Endodermal cell (in vitro differentiated cells): Measurements from ENCODE around the gene ST8SIA5. TPM values are rescaled to one million over a fixed set of nuclear protein-coding genes. Genes with fewer than 3 reads are reported as not detected.

Experiments
- DNase-seq: peaks from one replicate; pipeline ENCODE4 v3.0.0-alpha.2; 2017
- H3K27ac ChIP-seq: 2 replicates; pipeline ENCODE4 v1.5.1; 2013; ENCODE audit warnings: mild to moderate bottlenecking, low read depth, low read length, moderate library complexity
- H3K27me3 ChIP-seq: 2 replicates; pipeline ENCODE4 v1.6.1; 2013; ENCODE audit warnings: mild to moderate bottlenecking, low read length, moderate library complexity; ENCODE audit not compliant: insufficient read depth, control insufficient read depth, poor library complexity, severe bottlenecking
- H3K36me3 ChIP-seq: 2 replicates; pipeline ENCODE4 v1.7.0; 2013; ENCODE audit warnings: mild to moderate bottlenecking, low read length, moderate library complexity; ENCODE audit not compliant: control insufficient read depth, insufficient read depth
- H3K4me1 ChIP-seq: one replicate; pipeline ENCODE4 v1.7.0; 2013; ENCODE audit warnings: low read length; ENCODE audit not compliant: control insufficient read depth, insufficient read depth
- H3K4me3 ChIP-seq: 2 replicates; pipeline ENCODE4 v1.5.1; 2013; ENCODE audit warnings: mild to moderate bottlenecking, low read length, moderate library complexity
- H3K9ac ChIP-seq: 2 replicates; pipeline ENCODE4 v1.6.1; 2013; ENCODE audit warnings: mild to moderate bottlenecking, low read length, moderate library complexity; ENCODE audit not compliant: poor library complexity, severe bottlenecking; ENCODE audit errors: extremely low read depth
- H3K9me3 ChIP-seq: 2 replicates; pipeline ENCODE4 v1.6.1; 2013; ENCODE audit warnings: mild to moderate bottlenecking, low read length, moderate library complexity; ENCODE audit not compliant: control insufficient read depth
- H3K27ac Mint-ChIP-seq: 2 replicates; pipeline ENCODE4 v1.8.0; 2020; ENCODE audit warnings: mixed read lengths
- H3K27me3 Mint-ChIP-seq: 2 replicates; pipeline ENCODE4 v1.8.0; 2021; ENCODE audit warnings: mild to moderate bottlenecking, mixed read lengths; ENCODE audit not compliant: insufficient read depth
- H3K36me3 Mint-ChIP-seq: 2 replicates; pipeline ENCODE4 v1.8.0; 2020; ENCODE audit warnings: low read depth, mixed read lengths
- H3K4me1 Mint-ChIP-seq: 2 replicates; pipeline ENCODE4 v1.8.0; 2020; ENCODE audit warnings: mixed read lengths
- H3K4me3 Mint-ChIP-seq: 2 replicates; pipeline ENCODE4 v1.8.0; 2020; ENCODE audit warnings: mild to moderate bottlenecking, moderate library complexity, mixed read lengths
- H3K9me3 Mint-ChIP-seq: 2 replicates; pipeline ENCODE4 v1.8.0; 2020; ENCODE audit warnings: mild to moderate bottlenecking, mixed read lengths
- CTCF ChIP-seq: fragments of 200-600 bp; sonication (generic); conservative IDR thresholded peaks from 2 replicates; pipeline ENCODE4 v1.5.0; 2021; ENCODE audit warnings: antibody characterized with exemption, mild to moderate bottlenecking
- WGBS, 2 experiments: methylation state at CpG; one replicate each; pipeline versions ENCODE4 v1.1.5 to v1.1.7; 2013; ENCODE audit warnings: missing lambda C conversion rate in 2 of 2, mixed read lengths in 1 of 2; ENCODE audit not compliant: insufficient coverage in 1 of 2, insufficient read length in 1 of 2; 5-methylcytosine and 5-hydroxymethylcytosine counted together
- total RNA-seq, 2 donors: library from RNA; stranded (reverse); fragmentation: NEBNext Ultra II Directional in 1 of 2; extraction: Animal tissue kit (Norgen Biotek cat#: 25700) in 1 of 2; gene quantifications; 2 replicates in 1 of 2; 3 replicates in 1 of 2; pipeline ENCODE4 v1.2.1, GENCODE V29; 2021

ST8SIA5 gene
- total RNA-seq, 2 donors from 2014 or later, result 0.24 to 0.73 TPM

GRCh38 chr18:46793565-46793964 is 36.7 kb upstream of the ST8SIA5 start:
- WGBS, 2 experiments, result 58% methylated on average over 3 of the region's 3 CpGs; no CpG with 5 or more reads in 1 of the 2 experiments
- DNase-seq, result peak; percentile 81
- Histone ChIP-seq H3K27me3 (no peaks in the 10 kb centered on the region), H3K4me3 (no peak overlapping the region), H3K9ac (no peak overlapping the region), H3K4me1 (peaks cover 10% of the 10 kb centered on the region), H3K36me3 (no peaks in the 10 kb centered on the region), H3K9me3 (peaks cover 15% of the 10 kb centered on the region), H3K27ac (no peak overlapping the region)
- Mint-ChIP-seq H3K4me1 (peaks cover 25% of the 10 kb centered on the region), H3K36me3 (peaks cover 9% of the 10 kb centered on the region), H3K27me3 (no peaks in the 10 kb centered on the region), H3K9me3 (peaks cover 14% of the 10 kb centered on the region), H3K27ac (no peak overlapping the region), H3K4me3 (no peak overlapping the region)
- TF ChIP-seq CTCF, result peak; percentile 68

- peaks cover 15% of the 10 kb centered on the region for H3K9me3 ChIP-seq
- H3K36me3 ChIP-seq, result no peaks in the 10 kb centered on the region
- peaks cover 4% of the 10 kb centered on the region for H3K4me1 ChIP-seq
- no peak overlapping the region for H3K4me3 ChIP-seq
- WGBS, 2 experiments, result 98 to 100% methylated on average over 2 to 4 of the region's 4 CpGs
- H3K36me3 Mint-ChIP-seq, result peaks cover 9% of the 10 kb centered on the region
- H3K27ac Mint-ChIP-seq, result no peak overlapping the region
- peaks cover 17% of the 10 kb centered on the region for H3K4me1 Mint-ChIP-seq
- H3K27me3 ChIP-seq, result no peaks in the 10 kb centered on the region
- no peak for DNase-seq
- H3K4me3 Mint-ChIP-seq, result no peak overlapping the region
- no peak overlapping the region for H3K9ac ChIP-seq
- no peak overlapping the region for H3K27ac ChIP-seq
- TF ChIP-seq CTCF, result no peak
- no peaks in the 10 kb centered on the region for H3K27me3 Mint-ChIP-seq
- peaks cover 22% of the 10 kb centered on the region for H3K9me3 Mint-ChIP-seq
Measured at GRCh38 chr18:46789088-46789487, 32.2 kb upstream of the ST8SIA5 start.

- DNase-seq, result no peak
- TF ChIP-seq CTCF, result no peak
- no peak overlapping the region for H3K4me3 Mint-ChIP-seq
- Histone ChIP-seq H3K27me3 (no peaks in the 10 kb centered on the region), H3K27ac (no peak overlapping the region), H3K9ac (no peak overlapping the region), H3K36me3 (no peaks in the 10 kb centered on the region), H3K9me3 (peaks cover 20% of the 10 kb centered on the region), H3K4me3 (no peak overlapping the region), H3K4me1 (no peaks in the 10 kb centered on the region)
- peaks cover 5% of the 10 kb centered on the region for H3K4me1 Mint-ChIP-seq
- WGBS, 2 experiments, result 90% methylated on average over 2 to 3 of the region's 3 CpGs
- H3K27ac Mint-ChIP-seq, result no peak overlapping the region
- no peaks in the 10 kb centered on the region for H3K27me3 Mint-ChIP-seq
- peaks cover 22% of the 10 kb centered on the region for H3K9me3 Mint-ChIP-seq
- H3K36me3 Mint-ChIP-seq, result peaks cover 9% of the 10 kb centered on the region
Measured at GRCh38 chr18:46787674-46788073, 30.8 kb upstream of the ST8SIA5 start.
